ENCODE measurements around the gene TAF9B.

- TF ChIP-seq CTCF (optimal IDR thresholded peaks at IDR 0.05 in 1 of 3, IDR thresholded peaks at IDR 0.05 in 1 of 3, conservative IDR thresholded peaks at IDR 0.05 in 1 of 3; ENCODE audit: extremely low read depth in 1 of 3, insufficient read depth in 2 of 3, low read length in 3 of 3): no peak
- no peak for TF ChIP-seq EZH2 (IDR thresholded peaks at IDR 0.05; ENCODE audit: low read length)
Measured at GRCh38 chrX:78123190-78123589, 16.3 kb downstream of the TAF9B start.

All from keratinocyte (primary cell).